Measurements from ENCODE around the gene PDE11A.

The PDE11A gene

DNA sequence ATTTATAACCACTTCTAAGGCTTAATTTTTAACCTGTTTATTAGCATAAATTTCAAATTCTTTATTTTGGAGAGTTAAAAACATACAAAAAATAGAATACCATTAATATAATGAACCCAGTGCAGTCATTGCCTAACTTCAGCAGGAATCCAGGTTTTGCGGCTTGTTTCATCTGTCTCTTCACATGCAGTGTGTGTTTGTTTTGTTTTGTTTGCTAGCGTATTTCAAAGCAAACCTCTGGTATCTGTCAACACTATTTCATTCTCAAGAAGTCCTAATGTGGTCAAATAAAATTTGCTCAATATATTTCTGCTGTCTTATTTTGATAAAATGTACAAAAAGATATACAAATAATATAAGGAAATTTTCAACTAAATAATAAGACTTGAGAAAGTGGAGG, 351.5 kb downstream of the PDE11A start:
- DNase-seq: no peak

DNA sequence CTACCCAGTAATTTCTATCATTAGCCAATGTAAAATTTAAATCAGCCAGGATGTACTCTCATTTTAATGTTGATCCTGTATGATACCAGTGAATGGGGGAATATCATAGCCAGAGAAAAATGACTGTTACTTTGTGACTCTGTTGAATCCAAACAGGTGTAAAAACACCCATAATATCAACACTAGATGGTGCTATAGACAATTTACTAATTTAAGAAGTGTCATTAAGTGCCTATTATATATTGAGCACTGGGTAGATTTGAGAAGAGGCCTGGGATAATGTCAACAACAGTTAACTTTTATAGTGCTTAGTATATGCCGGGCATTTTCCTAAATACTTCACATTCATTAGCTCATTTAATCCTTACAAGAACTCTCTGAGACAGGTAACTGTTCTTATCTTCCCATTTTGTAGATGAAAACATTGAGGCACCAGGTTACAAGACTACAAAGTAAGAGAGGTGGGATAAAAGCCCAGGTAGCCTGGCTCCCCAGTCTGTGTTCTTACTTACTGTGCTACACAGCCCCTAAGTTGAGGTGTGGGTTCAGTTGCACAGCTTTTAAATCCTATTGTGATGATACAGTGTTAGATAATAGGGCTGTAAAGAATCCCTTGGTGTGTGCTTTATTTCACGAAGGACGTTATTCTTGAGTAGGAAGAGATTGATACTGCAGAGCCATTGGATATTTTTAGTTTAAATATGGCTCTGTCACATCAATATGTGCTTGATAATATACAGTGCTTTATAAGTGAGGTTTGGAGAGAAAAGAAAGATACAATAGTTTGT, 354.6 kb downstream of the PDE11A start:
- DNase-seq: no peak

DNA sequence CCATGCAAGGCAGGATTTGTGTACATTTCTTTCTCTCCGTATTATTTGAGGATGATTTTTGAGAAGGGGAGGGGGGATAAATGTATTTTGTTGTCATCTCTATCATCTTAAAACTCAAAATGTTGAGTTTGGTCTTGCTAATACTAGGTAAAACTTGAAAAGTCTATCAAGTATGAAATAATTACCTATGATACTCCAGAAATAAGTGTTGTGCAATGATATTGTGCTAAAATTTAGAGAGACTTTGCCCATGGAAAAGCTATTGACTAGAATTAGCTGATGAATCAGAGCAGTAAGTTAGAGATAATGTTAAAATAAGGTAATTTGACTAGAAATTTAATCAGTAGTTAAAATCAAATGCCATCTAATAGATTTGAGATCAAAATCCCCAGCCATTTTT, 356.1 kb downstream of the PDE11A start:
- no peak for DNase-seq

DNA sequence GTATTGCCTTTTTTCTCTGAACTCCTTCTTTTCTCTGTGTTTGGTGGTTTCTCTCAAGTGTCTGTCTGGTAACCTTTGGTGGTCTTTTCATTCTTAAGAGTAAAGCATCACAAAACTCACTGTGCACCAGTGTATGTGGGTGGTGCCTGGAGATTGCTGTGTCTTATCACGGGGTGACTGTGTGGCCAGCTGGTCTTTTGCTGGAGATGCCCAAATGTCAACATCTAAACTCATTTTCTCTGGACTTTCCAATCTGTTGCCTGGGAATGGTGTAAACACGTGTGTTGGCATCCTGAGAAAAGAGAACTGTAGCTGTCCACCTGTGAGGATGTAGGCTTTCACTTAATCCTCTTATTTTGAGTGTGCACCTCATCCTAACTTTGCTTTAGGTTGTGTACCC, 356.8 kb downstream of the PDE11A start:
- no peak for DNase-seq

DNA sequence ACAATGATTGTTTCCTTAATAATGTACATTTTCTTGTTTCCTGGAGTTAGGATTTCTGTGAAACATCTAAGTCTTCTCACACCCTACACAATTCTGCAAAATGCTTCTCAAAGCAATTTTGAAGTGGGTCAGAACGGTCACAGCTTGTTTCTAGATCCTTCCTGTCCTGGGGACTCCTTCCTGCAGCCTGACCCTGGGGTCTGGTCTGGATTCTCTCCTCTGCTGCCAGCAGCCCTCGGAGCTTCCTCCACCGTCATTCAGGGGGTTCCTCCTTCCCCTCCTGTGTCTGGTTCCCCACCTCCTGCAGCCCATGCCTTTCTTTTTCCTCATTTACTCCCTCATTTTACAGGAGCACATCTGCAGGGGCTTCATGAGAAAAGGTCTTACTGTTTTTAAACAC, 357.9 kb downstream of the PDE11A start:
- no peak for DNase-seq

DNA sequence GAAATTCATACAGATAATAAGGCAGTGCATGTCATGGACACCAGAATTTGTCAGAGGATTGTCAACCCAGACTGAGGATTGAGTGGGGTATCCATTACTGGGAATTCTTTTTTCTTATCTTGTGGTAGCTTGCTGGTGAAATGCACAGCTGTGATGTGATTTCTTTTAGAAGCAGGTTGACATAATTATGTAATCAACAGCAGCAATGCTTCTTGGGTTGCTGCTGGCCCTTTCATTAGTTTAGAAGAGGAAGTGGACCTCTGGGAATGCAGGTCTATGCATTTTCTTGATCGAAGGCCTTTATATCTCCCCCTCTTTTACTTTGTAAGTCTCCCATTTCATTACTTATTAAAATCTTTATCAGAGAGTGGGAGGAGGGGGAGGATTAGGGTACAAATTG, 360.1 kb downstream of the PDE11A start:
- DNase-seq: no peak

DNA sequence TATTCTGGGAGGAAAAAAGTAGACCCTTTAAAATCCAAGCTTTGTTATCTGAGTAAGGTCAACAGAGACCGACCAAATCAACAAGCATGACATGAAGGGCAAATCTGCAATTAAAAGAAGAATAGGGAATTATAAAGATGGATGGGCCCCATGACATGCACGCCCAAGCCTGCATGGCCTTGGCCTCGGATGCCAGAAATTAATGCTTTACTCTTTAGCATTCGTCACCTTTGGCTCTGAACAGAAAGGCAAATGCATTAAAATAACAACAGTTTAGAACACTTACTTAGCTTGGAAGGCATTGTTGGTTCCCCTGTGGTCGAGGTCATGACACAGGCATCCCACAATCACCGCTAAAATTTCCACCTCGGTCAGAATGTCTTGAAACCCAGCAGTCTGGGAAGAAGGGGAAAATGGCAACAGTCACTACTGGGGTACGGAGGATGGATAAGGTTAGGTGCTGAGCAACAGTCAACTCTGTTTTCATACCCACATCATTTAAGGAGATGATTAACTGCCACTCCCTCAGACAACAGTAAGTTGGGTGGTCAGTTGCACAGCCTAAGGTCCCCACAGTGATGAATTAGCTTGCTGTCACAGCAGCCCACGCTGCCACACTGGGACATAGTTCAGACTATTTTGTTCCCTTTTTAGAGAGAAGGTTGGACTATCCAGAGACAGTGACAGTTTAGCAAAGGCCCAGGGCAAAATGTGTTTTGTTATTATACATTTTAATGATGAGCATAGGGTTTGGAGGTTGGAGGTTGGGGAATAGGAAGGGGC, 360.9 kb downstream of the PDE11A start:
- no peak for DNase-seq

DNA sequence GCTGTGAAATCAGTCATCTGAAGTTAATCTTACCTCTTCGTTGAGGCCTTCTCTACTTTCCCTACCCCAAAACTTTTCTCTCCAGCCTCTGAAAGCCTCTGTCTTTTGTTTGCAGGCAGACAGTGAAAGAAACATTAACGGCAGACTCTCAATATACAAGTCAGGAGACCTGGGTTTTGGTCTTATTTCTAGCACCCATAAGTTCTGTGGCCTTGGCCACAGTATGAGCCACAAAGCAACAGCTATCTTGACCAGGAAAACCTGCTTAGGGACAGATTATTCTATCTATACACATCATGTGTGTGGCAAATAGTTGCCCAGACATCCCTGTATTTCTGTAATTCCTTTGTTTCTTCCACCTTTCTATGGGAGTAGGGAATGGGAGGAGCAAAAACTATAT, 361.7 kb downstream of the PDE11A start:
- no peak for DNase-seq

DNA sequence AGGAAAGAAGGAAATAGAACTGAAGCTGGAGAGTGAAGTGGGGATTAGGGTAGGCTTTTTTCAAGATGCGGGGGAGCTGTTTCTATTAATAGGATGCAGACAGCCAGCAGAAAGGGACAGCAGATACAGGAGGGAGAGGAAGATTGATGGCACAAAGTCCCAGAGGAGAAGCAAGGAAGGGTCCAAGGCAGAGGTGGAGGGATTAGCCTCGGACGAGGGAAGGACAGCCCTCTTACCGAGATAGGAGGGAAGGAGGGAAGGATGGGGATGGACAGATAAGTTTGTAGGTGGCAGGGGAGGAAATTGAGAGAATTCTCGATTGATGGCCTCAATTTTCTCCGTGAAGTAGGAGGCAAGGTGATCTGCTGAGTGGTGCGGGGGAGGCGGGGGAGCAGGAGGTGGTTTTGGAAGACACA, 362.6 kb downstream of the PDE11A start:
- DNase-seq: no peak

DNA sequence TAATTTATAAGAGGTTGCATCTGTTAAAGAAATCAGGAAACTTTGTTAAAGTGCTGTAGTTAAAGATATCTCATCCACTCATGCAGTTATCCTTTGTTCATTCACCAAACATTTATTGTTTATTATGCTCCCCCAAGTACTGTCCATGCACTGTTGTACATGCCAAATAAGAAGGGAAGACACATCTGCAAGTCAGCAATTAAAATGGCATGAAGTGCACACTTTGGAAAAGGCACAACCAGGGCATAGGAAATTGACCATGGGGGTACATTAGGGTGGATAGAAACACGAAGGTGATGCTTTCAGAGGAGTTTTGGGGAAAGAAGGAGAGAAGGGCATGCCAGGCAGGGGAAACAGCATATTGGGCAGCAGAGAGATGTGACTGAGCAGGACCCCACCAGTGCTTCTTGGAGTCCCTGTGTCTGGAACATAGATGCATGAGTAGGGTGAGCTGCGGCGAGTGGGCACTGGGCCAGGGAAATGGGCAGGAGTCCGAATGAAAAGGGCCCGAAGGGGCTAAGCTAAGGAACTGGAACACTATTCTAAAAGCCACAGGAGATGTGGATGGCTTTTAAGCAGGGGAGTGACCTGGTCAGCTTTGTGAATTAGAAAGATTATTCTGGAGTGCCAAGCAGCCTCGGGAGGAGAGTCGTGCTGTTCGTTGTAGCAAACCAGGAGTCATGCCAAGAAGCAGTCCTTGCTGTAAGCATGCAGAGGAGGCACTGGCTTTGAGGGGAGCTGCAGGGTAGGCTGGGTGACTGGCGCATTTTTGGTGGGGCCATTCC, 363.7 kb downstream of the PDE11A start:
- no peak for DNase-seq

DNA sequence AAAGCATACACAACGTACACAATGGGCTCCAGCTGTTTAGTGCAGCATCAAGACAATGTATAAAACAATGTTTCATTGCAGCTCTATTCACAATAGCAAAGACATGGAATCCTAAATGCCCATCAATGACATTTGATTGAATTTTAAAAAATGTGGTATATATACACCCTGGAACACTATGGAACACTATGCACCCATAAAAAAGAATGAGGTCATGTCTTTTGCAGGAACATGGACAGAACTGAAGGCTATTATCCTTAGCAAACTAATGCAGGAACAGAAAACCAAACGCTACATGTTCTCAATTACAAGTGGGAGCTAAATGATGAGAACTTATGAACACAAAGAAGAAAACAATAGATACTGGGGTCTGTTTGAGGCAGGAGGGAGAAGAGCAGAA, 364.5 kb downstream of the PDE11A start:
- DNase-seq: no peak

DNA sequence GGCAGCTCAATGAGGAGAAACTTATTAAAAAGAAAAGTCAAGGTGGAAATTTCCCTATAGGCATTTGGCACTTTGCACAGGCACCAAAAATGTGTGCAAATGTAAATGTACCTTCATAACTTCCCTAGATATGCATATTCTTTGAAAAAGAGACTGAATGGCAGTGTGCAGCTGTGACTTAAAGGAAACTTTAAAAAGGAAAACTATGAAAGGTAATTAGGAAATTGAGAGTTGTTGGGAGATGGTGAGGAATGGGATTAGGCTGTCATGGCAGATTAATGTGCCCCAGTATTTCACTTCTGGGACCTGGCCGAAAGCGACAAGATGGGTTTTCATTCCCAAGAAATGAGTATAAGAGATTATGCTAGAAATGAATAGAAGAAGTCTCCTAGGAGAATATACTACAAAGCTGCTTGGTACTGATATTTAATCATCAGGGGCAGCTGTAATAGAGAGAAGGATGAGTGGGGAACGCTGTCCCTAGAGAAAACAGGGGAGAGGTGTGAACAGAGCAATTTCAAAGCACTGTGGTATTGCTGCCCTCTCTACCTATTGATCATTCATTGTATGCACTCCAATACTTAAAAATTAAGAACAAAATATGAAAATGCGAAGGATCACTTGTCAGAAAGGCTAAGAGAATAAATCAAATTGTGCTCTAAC, 366.9 kb downstream of the PDE11A start:
- DNase-seq: no peak

DNA sequence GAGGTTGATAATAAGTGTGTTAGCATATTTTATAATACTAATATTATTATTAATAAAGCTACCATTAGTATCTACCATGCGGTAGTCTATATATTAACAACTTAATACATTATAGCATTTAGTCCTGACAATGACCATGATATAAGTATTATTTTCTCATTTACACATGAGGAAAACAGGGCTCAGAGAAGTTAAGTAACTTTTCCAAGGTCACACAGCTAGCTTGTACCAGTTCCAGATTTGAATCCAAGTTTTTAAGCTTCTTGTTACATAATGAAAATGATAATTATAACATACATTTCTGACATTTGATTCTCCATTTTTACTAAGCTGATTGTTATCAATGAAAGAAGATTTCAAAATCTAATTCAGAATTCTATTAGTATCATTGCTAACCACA, 369.4 kb downstream of the PDE11A start:
- DNase-seq: no peak

DNA sequence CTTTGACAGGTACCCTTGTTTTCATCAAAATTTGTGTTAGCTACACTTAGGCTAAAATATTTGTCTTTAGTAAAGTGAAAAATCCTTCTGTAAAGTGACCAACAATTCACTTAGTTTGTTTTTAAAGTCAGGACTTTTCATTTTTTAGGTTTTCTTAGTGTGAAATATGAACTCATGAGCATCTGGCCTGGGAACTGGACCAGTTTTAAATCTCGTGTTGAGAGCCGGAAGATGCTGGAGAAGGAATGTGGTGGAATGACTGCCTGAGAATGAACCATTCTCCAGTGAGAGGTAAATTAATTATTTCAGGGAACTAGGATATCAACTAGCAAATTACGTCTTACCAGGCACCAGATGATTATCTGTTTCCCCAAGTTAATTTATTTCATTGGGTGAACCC, 374.3 kb downstream of the PDE11A start:
- no peak for DNase-seq

DNA sequence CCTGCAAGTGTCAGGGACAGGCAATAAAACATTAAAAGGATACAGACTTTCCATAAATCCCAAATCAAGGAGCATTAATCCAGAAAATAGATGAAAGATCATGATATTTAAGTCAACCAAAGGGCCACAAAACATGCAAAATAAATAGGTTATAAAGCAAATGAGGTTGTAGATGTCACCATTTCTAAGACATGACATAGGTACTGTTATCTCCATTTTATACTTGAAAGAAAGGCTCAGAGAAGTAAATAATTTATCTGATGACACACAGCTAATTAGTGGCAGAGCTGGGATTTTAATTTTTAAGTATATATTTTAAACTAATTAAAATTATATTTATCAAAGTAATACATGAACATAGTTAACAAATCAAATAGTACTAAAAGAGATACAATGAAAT, 378.2 kb downstream of the PDE11A start:
- no peak for DNase-seq

DNA sequence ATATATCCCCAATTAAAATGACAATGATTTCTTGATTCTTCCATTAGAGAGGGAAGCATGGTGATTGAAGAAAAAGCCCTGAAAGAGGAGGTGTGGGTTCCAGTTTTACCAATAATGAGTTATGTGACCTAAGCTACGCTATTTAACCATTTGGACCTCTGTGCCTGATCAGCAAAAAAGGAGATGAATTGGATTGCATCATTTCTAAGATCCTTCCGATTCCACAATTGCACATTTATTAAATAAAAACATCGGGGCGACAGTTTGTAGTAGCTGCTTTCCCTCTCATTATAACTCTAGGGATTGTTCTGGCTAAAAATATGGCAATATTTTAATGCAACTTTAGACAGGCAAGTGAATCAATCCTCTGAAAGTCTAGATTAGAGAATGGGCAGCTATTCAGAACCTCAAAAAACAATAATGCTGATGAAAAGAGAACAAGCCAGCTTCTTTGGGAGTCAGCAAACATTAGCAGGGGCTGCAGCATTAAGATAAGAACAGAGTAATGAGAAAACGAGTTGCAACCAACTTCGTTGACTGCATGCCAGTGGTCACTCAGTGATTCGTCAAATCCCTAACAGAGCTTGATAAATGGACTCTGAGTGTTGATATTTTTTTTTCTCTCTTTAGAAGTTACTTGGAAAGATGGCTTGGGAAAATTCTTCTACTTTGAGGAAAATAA, 378.8 kb downstream of the PDE11A start:
- DNase-seq: no peak

DNA sequence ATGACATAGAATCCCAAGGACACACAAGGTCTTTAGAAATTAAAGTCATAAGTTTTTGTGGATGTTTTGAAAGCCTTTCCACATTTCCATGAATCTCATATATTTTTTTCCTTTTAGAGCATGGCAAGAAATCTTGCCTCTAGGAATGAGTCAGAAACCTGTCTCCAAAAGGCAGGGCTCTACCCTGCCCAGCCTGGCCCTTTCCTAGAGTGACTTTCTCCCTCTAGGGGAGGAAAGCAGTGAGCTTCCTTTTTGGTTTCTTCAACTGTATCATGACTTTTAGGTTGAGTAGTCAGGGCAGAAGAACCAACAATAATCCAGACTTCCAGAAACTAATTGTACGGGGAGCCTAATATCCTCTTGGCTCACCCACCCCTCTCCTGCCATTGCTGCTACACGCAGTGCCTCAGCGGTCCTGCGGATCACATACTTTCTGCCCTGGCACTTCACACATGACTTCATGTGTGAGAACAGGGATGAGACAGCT, 379.8 kb downstream of the PDE11A start:
- DNase-seq: no peak

DNA sequence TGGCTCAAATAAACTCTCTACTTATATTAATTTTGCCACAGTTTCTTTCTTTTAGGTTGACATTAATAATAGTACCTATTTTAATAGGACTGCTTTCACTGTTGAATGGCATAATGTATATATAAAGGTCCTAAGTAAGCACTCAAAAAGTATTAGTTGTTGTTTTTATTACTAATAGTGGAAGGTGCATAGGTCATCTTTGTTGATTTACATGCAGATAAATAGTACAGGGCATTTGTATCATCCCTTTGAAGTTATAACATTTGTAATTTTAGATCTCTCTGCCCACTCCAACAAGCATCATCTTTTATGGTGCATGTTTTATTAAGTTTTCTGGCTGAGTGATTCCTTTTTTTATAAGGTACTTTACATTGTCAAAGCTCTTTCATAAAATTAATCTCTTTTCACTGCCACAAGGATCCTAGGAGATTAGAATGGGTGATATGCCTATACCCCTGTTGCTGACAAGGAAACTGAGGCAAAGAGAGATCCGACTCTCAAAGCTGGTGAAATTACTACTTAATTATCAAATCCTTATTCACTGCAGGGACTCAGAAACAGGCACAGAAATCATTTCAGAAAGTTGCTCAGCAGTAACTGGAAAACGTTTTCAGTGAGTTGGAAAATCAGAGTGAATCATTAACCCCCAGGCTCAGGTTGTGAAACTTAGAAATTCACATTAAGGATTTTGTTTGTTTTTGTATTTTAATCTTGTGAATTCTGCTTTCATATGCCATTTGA, 380.4 kb downstream of the PDE11A start:
- DNase-seq: no peak

DNA sequence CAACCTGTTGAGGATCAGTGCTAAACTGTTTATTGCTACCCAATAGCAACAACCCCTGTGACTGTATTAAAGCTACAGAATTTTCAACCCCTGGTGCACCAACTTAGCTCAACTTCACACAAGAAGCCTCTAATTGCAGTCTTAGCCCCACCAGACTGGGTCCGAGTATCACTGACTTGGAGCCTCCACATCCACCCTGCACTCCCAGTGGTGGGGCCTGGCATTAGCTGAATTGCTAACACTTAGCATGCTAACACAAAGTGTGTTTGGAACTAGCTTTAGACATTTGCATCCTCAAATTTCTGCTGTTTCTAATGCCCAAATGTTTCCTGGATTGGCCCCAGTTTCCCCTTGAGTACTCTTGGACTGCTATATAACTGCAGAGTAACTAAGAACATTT, 381.4 kb downstream of the PDE11A start:
- DNase-seq: no peak

DNA sequence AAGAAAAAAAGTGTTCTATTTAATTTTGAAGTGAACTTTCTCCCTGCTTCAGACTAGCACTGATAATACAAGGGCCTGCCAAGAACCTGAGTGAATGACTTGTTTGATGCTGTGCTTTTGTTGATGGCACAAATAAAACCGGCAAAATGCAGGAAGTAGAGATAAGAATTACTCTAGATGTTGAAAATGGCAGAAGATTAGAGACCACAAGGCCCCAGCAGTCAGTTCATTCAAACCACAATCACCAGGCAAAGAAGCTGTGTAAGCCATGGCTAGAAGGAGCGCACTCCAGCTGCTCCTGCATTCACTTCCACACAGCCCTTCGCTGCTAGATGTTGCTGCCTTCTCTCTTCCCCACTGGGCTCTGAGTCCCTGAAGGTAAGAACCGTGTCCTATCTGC, 383.0 kb downstream of the PDE11A start:
- no peak for DNase-seq

DNA sequence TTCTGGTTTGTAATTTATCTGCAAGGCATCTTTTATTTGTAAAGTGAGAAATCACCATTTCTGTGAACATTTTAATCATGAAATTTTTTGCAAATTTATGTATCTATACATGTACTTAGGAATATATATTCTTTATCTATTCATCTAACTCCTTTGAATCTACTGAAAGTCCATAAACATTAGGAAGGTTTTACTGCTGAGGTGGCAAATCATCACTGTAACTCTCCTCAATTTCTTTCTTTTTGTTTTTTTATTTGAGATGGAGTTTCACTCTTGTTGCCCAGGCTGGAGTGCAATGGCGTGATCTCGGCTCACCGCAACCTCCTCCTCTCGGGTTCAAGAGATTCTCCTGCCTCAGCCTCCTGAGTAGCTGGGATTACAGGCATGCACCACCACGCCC, 383.7 kb downstream of the PDE11A start:
- DNase-seq: no peak

DNA sequence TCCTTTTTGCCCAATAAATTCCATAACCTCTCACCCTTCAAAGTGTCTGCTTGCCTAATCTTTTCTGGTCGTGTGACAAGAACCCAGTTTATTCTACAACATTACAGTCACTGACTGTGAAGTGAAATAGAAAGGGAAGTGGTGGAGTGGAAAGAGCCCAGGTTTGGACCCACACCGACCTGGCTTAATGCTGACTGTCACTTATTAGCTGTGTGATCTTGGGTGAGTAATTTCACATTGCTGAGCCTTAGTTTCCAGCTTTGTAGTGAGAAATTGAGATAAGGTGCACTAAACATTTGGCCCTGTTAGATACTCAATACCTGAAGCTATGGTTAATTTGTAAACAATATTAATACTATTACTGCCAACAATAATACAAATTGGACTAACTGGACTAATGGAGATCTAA, 388.9 kb downstream of the PDE11A start:
- DNase-seq: no peak
